GM18517 (cell line): ENCODE measurements around the gene TSHZ1.

Experiments
- ATAC-seq: cut with Tn5 transposase; IDR thresholded peaks from one replicate; pipeline ENCODE4 v1.9.1; 2021; ENCODE audit warnings: mild to moderate bottlenecking, moderate library complexity; ENCODE audit not compliant: unreplicated experiment

The TSHZ1 gene

DNA sequence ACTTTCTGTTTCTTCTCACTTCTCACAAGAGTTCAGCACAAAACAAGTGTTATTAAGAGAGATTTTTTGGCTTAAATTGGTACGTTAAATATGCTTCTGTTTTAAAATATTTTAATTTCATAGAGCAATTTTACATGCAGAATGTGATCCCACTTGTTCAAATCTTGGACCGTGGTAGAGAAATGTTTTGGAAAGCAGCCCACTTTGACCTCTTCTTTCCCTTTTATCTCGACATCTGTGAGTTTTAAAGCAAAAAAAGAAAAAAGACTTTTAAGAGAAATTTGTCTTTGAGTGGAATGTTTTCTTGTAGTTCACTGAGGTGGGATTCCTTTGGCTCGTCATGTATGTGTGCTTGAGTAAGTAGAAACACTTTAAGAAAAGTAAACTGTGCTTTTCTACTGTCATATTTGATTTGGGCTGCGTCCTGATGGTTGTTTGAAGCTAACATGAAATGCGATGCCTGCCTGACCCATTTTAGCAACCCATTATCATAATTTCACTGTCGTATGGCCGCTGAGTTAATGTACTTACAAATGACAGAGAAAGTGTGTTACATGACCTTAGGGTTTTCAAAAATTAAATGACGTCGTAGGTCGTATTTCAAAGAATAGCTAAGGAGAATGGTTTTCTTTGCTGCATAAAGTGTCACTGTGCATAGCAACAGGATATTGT is 54.5 kb downstream of the TSHZ1 start:
- ATAC-seq = no peak

DNA sequence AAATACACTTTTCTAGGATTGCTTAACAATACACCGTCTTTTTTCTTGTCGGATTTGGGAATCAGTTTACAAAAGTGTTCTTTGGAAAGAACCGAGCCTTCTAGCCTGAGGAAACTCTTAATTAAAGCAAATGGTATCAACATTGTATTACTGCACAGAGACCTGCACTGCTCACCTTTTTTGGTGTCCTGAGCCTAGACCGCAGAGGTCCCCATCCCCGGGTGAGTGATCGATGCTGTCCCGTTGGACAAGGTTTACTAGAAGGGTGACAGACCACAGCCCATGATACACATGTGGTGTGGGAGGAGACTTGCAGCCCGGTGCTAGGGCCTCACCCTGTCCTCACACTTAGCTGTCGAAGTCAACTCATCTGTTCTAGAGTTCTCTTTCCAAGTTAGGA is 55.3 kb downstream of the TSHZ1 start:
- ATAC-seq = no peak

DNA sequence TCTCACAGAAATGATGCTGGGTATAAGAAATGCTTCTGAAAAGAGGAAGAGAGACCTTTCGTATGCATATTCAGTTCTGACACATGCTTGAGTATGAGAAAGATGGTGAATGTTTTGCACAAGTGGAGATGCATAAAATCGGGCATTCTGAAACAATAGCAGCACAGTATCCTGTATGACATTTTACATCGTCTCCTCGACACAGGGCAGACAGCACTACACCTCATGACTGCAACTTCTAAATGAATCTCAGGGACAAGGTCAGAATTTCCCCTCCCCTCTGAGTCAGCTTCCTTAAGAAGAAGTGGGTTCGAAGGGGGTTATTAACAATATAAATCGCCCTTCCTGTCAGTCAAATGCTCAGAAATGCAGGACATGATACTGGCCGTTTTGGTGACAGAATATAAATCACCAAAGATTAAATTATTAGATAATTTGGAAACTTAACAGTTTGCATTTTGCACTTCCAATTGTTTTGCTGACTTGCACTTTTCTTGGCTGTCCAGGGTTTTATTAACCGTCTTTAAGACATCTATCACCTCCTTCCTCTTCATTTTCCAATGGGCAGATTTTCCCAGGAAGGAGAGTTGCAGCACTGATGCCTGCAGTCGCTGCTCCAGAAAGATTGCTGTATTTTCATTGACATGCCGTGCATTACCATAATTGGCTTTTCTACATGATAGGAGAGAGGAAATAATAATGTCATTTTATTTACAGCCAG is 57.2 kb downstream of the TSHZ1 start:
- ATAC-seq = peak; percentile 94

DNA sequence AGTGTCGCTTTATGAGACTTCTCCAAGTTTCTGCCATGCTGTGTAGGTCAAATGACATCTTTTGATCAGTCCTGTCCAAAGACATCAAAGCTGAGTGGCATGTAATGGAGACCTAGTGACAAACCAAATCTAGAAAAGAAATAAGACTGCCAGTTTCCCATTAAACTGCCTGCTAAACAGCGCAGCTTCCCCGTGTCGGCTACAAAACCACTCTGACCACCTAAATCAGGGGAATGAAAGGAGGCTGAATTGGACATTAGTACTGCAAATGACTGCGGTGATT is 57.7 kb downstream of the TSHZ1 start:
- ATAC-seq = no peak

DNA sequence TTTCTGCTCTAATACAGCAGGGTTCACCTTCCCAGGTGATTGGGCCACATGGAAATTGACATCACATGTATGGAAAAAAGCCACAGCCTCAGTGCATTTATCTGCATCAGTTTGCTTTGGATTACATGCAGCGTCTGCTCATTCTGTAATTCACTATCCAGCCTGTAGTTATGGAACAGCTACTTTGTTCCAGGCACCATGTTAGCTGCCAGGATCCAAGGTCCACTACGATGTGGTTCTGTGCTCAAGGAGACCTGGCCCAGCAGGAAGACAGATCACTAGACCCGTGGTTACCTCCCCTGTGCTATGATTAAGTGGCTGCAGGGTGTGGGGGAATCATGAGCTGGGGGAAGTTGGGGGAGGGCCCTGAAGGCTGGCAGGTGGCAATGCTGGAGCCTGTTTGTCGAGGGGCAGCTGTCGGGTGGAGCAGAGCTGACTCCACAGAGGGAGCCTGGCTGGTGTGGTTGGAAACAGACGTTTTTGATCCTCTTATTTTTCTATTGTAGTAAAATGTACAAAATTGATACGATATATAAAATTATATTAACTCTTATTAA is 58.6 kb downstream of the TSHZ1 start:
- ATAC-seq = no peak

DNA sequence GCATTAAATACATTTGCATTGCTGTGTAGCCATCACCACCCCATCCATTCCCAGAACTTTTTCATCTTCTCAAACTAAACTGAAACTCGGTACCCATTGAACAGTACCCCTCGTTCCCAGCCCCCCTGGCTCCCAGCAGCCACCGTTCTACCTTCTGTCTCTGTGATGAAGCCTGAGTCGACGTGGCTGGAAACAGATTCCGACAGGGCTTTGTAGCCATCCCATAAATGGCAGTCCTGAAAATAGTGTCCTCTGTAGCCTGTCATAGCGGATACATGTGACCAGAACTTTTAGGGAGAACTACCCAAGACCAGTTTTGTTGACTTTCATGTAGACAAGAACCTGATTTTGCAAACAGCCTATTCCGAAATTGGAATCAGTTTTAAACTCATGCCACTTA is 59.1 kb downstream of the TSHZ1 start:
- no peak for ATAC-seq

DNA sequence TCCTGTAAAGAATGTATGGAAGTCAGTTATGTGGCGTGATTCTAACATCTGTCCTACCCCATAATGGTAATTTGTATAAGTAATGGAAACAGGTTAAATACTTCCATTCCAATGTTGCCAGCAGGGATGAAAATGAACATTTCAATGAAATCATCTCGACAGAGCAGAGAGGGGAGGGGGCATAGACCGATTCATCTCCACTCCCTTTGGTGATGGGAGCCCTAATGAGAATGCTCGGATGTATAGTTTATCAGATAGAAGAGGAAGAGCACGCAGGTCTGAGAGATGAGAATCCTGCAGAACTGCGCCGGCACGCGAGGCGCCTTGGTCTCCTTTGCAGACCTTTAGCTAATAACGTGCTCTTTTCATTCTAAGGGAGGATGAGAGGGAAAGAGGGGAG is 61.4 kb downstream of the TSHZ1 start:
- no peak for ATAC-seq

DNA sequence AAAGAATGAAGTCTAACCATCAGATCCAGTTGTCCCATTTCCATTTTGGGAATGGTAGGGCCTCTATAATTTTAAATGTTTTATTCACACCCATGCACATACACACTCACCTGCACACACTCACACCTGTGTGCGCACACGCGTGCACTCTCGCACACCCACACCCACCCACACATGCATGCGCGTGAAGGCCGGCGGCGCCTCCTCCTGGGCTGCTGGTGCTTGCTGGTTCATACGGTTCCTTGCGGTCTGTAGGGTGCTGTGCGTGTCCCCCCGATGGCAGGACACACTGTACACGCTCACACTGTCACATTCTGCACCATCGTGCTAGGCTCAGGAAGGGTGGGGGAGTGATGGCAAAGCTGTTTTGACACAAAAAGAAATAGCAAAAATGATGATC is 63.2 kb downstream of the TSHZ1 start:
- ATAC-seq = no peak

DNA sequence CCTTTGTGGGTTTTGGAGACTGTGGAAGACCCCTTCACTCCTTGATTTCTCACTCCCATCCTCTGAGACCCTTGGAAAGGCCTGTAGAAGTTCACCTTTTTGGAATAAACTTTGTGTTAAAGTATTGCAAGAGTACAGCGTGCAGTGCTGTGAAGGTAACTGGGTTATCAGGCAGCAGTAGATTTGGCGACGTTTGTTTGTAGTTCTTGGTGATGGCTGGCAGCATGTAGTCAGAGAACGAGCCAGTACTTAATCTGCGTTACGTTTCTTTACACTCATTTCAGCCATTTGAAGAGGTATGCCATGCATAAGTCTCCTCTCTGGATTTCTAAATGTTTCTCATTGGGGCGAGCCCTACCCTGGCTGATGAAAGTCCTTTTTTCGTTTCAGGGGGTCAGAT is 64.6 kb downstream of the TSHZ1 start:
- ATAC-seq = no peak

DNA sequence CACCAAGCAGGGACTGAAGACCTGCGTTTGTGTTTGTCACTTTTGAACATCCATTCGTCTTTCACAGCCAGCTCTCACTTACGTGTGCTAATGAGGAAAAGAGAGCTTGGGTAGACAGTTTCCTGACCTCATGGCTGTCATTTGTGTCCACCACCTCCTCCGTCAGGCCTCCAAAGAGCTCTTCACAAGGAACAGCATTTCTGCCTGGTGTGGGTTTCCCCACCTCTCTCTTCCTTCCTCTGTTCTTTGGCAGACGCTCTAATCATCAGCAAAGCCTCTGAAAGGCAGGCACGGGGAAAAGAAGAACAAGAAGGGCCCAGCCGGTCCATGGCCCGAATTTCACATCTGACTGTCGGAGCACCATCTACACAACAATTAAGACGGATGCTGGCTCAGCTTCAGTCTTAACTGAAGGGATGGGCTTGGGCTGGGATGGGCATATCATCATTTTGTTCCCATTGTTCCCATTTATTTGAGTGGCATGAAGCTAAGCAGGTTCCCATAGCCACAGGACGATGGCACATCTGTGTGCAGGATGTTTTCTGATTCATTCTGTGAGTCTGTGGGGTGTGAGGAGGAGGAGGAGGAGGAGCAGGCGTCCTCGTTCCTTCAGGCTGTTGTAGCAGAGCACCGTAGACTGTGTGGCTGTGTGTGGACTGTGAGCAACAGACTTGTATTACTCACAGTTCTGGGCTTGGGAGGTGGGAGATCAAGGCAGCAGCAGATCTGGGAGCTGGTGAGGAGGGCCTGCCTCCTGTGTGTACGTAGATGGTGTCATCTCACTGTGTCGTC is 66.4 kb downstream of the TSHZ1 start:
- no peak for ATAC-seq

DNA sequence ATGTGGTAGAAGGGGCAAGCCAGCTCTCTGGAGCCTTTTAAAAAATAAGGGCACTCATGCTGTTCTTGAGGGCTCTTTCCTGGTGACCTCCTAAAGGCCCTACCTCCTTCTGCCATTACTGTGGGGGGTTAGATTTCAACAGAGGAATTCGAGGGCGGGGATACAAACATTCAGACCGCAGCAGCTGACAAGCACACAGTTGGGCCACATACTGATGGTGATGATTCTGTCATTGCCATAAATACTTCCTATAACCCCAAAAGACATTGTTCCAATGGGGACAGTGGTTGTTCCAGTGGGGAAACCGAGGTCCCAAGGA is 67.0 kb downstream of the TSHZ1 start:
- ATAC-seq = no peak

DNA sequence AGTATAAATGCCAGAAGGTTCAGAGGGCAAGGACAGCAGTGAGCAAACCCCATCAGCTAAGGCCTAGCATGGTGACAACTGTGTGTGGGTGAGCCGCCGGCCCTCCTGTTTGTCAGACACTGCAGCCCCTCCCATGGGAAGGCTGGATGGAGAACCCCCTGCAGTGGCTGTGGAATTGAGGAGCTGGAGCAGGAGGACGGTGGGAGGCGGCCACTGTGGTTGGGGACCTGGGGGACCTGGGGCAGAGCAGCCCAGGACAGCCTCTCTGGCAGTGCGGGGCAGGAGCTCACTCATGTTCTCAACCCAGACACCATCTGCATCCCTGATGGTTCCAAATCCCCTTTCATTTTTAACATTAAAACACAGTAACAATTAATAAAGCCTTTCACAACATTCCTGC is 68.8 kb downstream of the TSHZ1 start:
- ATAC-seq = no peak

DNA sequence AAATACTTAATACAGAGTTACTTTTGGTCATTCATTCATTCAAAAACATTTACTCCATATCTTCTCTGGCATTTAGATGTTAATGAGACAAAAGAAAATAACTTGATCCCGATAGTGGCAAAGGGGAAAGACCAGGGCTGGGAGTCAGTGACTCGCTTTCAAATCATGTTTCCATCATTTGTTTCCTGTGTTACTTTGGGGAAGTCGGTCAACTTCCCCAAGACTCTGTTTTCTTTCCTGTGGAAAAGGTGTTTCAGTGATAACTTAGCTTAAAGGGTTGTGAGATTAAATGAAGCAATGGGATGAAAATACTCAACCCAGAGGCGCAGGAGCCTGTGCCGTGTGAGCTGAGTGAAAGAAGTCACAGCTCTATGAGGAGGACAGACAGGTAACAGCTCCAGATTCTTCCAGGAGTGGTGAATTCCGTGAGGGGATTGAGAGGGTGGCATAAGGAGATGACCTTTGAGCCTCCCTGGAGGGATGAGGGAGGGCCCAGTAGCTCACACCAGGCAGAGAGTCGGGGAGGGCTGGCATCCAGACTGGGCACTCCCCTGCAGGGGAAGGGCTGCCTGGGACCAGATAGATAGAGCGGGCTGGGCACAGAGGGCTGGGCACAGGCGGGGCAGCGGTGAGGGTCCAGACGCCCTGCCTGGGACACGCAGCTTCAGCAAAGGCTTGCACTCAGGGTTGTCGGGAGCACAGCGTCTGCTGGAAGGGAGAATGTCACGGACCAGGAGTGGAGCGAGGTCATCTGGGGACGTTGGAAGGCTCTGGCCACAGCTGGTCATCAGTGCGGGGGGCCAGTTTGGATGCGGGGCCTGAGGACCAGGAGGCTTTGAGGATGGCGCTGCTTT is 70.1 kb downstream of the TSHZ1 start:
- no peak for ATAC-seq

DNA sequence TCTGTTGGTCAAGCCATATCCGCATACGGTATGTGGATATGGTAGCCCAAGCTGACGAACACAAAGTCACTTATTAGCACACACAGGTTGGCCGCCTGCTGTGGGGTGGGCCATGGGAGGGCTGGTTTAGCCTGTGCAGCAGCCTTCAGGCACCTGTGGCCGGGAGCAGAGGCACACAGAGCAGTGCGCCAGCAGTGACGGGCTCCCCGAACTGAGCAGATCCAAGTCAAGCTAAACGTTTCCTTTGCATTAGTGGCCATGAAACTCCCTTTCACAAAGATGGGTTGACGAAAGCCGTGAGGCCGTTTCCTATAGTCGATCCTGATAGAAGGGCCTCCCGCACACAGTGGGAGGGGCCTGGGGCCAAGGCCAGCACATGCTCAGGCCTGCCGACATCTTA is 72.1 kb downstream of the TSHZ1 start:
- no peak for ATAC-seq

DNA sequence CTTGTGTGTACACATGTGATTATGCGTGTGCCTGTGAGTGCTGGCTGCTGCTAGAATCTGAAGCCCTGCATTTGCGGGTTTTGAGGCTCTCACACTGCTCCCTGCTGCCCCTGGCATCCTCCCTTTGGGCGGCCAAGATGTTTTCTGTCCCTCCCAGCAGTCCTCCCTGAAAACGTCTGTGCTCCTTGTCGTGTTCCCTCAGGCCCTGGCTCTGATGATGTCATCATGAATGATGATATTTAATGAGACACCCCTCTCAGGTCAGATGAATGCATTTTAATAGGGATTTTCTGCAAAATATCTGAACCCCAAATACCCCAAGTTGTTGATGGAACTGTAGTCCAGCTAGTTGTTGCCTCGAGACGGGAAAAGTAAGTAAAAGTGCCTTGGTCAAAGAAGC is 73.1 kb downstream of the TSHZ1 start:
- ATAC-seq = no peak

DNA sequence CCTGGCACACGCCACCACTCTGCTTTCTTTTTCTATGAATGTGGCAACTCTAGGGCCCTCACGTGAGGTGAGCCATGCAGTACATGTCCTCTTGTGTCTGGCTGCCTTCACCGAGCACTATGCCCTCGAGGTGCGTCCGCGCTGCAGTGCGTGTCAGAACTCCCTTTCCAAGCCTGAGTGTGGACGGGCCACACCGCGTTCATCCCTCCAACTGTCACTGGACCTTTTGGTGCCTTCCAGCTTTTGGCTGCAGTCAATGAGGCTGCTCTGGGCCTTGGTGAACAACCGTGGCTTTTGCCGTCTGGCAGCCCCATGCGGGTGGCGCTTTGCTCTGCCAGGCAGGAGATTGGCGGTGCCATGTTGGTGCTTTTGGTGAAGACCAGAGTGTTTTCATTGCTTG is 74.0 kb downstream of the TSHZ1 start:
- ATAC-seq = no peak

DNA sequence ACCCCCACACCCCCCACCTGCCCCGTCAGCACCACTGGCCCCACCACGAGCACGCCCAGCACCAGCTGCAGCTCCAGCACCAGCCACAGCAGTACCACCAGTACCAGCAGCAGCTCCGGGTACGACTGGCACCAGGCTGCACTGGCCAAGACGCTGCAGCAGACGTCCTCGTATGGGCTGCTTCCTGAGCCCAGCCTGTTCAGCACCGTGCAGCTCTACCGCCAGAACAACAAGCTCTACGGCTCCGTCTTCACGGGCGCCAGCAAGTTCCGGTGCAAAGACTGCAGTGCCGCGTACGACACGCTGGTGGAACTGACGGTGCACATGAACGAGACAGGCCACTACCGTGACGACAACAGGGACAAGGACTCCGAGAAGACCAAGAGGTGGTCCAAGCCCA is 75.3 kb downstream of the TSHZ1 start:
- no peak for ATAC-seq

DNA sequence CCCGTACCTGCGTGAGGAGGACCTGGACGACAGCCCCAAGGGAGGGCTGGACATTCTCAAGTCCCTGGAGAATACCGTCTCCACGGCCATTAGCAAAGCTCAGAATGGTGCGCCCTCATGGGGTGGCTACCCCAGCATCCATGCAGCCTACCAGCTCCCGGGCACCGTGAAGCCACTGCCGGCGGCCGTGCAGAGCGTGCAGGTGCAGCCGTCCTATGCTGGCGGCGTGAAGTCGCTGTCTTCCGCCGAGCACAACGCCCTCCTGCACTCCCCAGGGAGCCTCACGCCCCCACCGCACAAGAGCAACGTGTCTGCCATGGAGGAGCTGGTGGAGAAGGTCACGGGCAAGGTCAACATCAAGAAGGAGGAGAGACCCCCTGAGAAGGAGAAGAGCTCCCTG is 76.4 kb downstream of the TSHZ1 start:
- ATAC-seq = no peak

DNA sequence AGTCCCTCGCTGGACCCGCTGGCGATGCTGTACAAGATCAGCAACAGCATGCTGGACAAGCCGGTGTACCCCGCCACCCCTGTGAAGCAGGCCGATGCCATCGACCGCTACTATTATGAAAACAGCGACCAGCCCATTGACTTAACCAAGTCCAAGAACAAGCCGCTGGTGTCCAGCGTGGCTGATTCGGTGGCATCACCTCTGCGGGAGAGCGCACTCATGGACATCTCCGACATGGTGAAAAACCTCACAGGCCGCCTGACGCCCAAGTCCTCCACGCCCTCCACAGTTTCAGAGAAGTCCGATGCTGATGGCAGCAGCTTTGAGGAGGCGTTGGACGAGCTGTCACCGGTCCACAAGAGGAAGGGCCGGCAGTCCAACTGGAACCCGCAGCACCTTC is 77.1 kb downstream of the TSHZ1 start:
- ATAC-seq = no peak

DNA sequence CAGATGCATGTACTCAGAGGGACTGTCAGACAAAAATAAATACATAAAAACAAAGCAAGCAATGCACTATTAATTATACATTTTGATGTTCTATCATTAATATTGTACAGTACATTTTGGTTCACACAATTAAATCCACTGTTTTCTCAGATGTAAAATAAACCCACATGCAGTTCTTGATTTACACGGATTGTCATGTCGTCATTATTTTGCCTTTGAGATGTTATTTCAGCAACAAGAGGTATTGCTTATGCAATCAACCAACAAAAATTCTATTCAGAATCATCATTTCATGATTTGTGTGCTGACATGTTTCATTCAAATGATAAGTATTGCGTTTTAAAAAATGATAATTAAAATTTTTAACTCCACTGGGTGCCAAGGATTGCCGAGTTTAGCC is 79.2 kb downstream of the TSHZ1 start:
- ATAC-seq = no peak

DNA sequence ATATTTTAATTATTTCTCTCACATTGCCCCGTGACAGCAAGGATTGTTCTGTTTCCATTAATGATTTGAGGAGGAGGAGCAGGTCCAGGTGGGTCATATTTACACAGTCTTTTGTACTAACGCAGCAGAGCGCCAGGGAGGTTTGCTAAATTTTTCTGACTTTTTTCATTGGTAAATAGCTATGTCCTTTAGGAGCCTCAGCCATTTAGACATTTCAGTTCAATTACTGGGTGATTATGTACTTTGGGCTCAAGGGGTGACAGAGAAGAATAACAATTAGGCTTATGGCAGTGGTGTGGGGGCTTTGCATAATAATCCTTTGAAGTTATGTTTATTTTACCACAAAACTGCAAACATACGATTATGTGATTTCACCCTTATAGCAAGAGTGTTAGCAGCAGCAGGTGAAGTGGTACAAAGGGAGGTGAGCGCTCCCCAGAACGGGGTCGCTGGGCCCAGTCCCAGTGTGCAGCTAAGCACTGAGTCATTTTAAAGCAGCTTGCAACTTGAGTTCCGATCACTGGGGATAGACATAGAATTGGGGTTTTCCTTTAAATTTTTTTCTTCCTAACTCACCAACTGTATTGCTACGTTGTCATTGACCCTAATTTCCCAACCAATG is 80.3 kb downstream of the TSHZ1 start:
- ATAC-seq = no peak
